Liver (tissue), 9 donors: ENCODE measurements around the gene FRAS1. TPM values are rescaled to one million over a fixed set of nuclear protein-coding genes. Genes with fewer than 3 reads are reported as not detected.

ENCODE experiments used
- DNase-seq: peaks from one replicate; pipeline ENCODE4 v3.0.0-alpha.2; 2017; ENCODE audit warnings: low spot score
- H3K27ac ChIP-seq, 2 donors: one replicate each; pipeline ENCODE4 v1.7.0; 2013; ENCODE audit warnings: inconsistent platforms in 2 of 2, low read length in 2 of 2, control low read depth in 1 of 2, low read depth in 1 of 2, mild to moderate bottlenecking in 1 of 2
- H3K27me3 ChIP-seq, 4 donors: one replicate each; pipeline versions ENCODE4 v1.6.1 to v1.7.0; 2013; ENCODE audit warnings: low read length in 3 of 4, inconsistent platforms in 1 of 4, mild to moderate bottlenecking in 1 of 4, moderate library complexity in 1 of 4; ENCODE audit not compliant: control insufficient read depth in 4 of 4, insufficient read depth in 4 of 4
- H3K36me3 ChIP-seq, 4 donors: one replicate each; pipeline versions ENCODE4 v1.6.1 to v1.7.0; 2013; ENCODE audit warnings: low read length in 3 of 4, mild to moderate bottlenecking in 3 of 4, low read depth in 1 of 4, moderate library complexity in 1 of 4; ENCODE audit not compliant: control insufficient read depth in 4 of 4, insufficient read depth in 3 of 4
- H3K4me1 ChIP-seq, 4 donors: one replicate each; pipeline versions ENCODE4 v1.6.1 to v1.7.0; 2013; ENCODE audit warnings: low read length in 3 of 4, mild to moderate bottlenecking in 3 of 4, moderate library complexity in 1 of 4; ENCODE audit not compliant: control insufficient read depth in 4 of 4, insufficient read depth in 4 of 4
- H3K4me3 ChIP-seq, 3 donors: one replicate each; pipeline versions ENCODE4 v1.6.1 to v1.7.0; 2013; ENCODE audit warnings: low read length in 3 of 3, control low read depth in 1 of 3, low read depth in 1 of 3, mild to moderate bottlenecking in 1 of 3
- H3K9ac ChIP-seq, 2 donors: one replicate each; pipeline ENCODE4 v1.7.0; 2013; ENCODE audit warnings: low read length in 2 of 2, mild to moderate bottlenecking in 2 of 2, moderate library complexity in 2 of 2, control low read depth in 1 of 2, low read depth in 1 of 2
- H3K9me3 ChIP-seq, 4 donors: one replicate each; pipeline versions ENCODE4 v1.6.1 to v1.7.0; 2013; ENCODE audit warnings: low read length in 3 of 4; ENCODE audit not compliant: control insufficient read depth in 4 of 4
- CTCF ChIP-seq: fragments of 150-350 bp; IDR thresholded peaks from 2 replicates; pipeline ENCODE4 v1.5.1; 2017; ENCODE audit warnings: improper control_type of control experiment, low read depth, low read length; ENCODE audit not compliant: missing input control
- EGR1 ChIP-seq, 2 donors: IDR thresholded peaks; 2 replicates each; pipeline ENCODE4 v1.6.1; 2016 to 2018; ENCODE audit warnings: antibody characterized with exemption in 2 of 2, low read depth in 2 of 2
- FOXA1 ChIP-seq: IDR thresholded peaks from 2 replicates; pipeline ENCODE4 v1.6.1; 2016; ENCODE audit warnings: antibody characterized with exemption
- FOXA2 ChIP-seq: IDR thresholded peaks from 2 replicates; pipeline ENCODE4 v1.6.1; 2016; ENCODE audit warnings: antibody characterized with exemption
- GABPA ChIP-seq, 2 donors: IDR thresholded peaks in 1 of 2; conservative IDR thresholded peaks in 1 of 2; 2 replicates each; pipeline ENCODE4 v1.6.1; 2016; ENCODE audit warnings: antibody characterized with exemption in 2 of 2, mild to moderate bottlenecking in 1 of 2, moderate library complexity in 1 of 2
- HNF4A ChIP-seq, 2 donors: conservative IDR thresholded peaks; 2 replicates each; pipeline ENCODE4 v1.6.1; 2016; ENCODE audit warnings: antibody characterized with exemption in 2 of 2, mild to moderate bottlenecking in 2 of 2
- HNF4G ChIP-seq: IDR thresholded peaks from 2 replicates; pipeline ENCODE4 v1.6.1; 2016; ENCODE audit warnings: antibody characterized with exemption
- JUND ChIP-seq, 2 donors: IDR thresholded peaks; 2 replicates each; pipeline ENCODE4 v1.6.1; 2016; ENCODE audit warnings: antibody characterized with exemption in 2 of 2
- MAX ChIP-seq: IDR thresholded peaks from 2 replicates; pipeline ENCODE4 v1.6.1; 2016; ENCODE audit warnings: antibody characterized with exemption
- NR2F2 ChIP-seq: IDR thresholded peaks from 2 replicates; pipeline ENCODE4 v1.6.1; 2016; ENCODE audit warnings: antibody characterized with exemption
- RXRA ChIP-seq, 2 donors: IDR thresholded peaks; 2 replicates each; pipeline ENCODE4 v1.6.1; 2017 to 2018; ENCODE audit warnings: antibody characterized with exemption in 2 of 2, mild to moderate bottlenecking in 1 of 2
- TAF1 ChIP-seq: conservative IDR thresholded peaks from 2 replicates; pipeline ENCODE4 v1.6.1; 2016; ENCODE audit warnings: antibody characterized with exemption, mild to moderate bottlenecking
- YY1 ChIP-seq: IDR thresholded peaks from 2 replicates; pipeline ENCODE4 v1.6.1; 2016; ENCODE audit warnings: antibody characterized with exemption, mild to moderate bottlenecking
- WGBS: extraction: QIAGEN DNeasy Blood & Tissue Kit; methylation state at CpG from one replicate; pipeline ENCODE4 v1.1.7; 2013; 5-methylcytosine and 5-hydroxymethylcytosine counted together
- polyA plus RNA-seq, 2 donors: library from polyadenylated mRNA; stranded (reverse) in 1 of 2; unstranded in 1 of 2; fragments of 200-250 nt in 1 of 2; fragments of >200 nt in 1 of 2; fragmentation: Nextera tagmentation in 1 of 2; extraction: Ambion mirVana in 1 of 2; gene quantifications; one replicate each; pipeline versions ENCODE4 v1.2.1 to v1.2.3, GENCODE V29; 2013 to 2015
- total RNA-seq, 2 donors: library from RNA; depleted of rRNA; stranded (reverse); fragments of >200 nt; gene quantifications; one replicate each; pipeline ENCODE4 v1.2.3, GENCODE V29; 2014
- TF ChIP-seq, protein P1 (sequence below): IDR thresholded peaks from 2 replicates; pipeline ENCODE4 v1.6.1; 2016; ENCODE audit warnings: antibody characterized with exemption, mild to moderate bottlenecking
- TF ChIP-seq, protein P2 (sequence below): IDR thresholded peaks from 2 replicates; pipeline ENCODE4 v1.6.1; 2016; ENCODE audit warnings: antibody characterized with exemption
- TF ChIP-seq, protein P3 (sequence below): IDR thresholded peaks from 2 replicates; pipeline ENCODE4 v1.6.1; 2016; ENCODE audit warnings: antibody characterized with exemption
- donor health status: healthy.
- donor health status: healthy.
- donor health status: healthy.
- donor health status: healthy.
- donor health status: healthy.

FRAS1 gene
- total and polyA plus RNA-seq, 4 donors = 0.08 to 6.0 (median 1.1) TPM

- peaks cover 9 to 32% (median 27%) of the 10 kb centered on the region in 4 donors for H3K4me1 ChIP-seq
- no peaks in the 10 kb centered on the region for H3K9me3 ChIP-seq
- WGBS = 1% methylated on average over 56 of the region's 56 CpGs
- H3K4me3 ChIP-seq = peak overlapping the region; percentile 38 to 54 (median 41)
- H3K27me3 ChIP-seq = peaks cover 3 to 6% (median 4%) of the 10 kb centered on the region in 4 donors
- H3K9ac ChIP-seq = peak overlapping the region in 1 of 2 donors; percentile 58
- peak overlapping the region in 1 of 2 donors; percentile 42 for H3K27ac ChIP-seq
- H3K36me3 ChIP-seq = no peaks in the 10 kb centered on the region
- TF ChIP-seq YY1 (peak; percentile 3), FOXA1 (no peak), HNF4A (conservative IDR thresholded peaks at IDR 0.05) (peak; percentile 9 to 16)
- TF ChIP-seq, protein P1, sequence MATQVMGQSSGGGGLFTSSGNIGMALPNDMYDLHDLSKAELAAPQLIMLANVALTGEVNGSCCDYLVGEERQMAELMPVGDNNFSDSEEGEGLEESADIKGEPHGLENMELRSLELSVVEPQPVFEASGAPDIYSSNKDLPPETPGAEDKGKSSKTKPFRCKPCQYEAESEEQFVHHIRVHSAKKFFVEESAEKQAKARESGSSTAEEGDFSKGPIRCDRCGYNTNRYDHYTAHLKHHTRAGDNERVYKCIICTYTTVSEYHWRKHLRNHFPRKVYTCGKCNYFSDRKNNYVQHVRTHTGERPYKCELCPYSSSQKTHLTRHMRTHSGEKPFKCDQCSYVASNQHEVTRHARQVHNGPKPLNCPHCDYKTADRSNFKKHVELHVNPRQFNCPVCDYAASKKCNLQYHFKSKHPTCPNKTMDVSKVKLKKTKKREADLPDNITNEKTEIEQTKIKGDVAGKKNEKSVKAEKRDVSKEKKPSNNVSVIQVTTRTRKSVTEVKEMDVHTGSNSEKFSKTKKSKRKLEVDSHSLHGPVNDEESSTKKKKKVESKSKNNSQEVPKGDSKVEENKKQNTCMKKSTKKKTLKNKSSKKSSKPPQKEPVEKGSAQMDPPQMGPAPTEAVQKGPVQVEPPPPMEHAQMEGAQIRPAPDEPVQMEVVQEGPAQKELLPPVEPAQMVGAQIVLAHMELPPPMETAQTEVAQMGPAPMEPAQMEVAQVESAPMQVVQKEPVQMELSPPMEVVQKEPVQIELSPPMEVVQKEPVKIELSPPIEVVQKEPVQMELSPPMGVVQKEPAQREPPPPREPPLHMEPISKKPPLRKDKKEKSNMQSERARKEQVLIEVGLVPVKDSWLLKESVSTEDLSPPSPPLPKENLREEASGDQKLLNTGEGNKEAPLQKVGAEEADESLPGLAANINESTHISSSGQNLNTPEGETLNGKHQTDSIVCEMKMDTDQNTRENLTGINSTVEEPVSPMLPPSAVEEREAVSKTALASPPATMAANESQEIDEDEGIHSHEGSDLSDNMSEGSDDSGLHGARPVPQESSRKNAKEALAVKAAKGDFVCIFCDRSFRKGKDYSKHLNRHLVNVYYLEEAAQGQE = no peak
- DNase-seq = peak; percentile 53
These were observed 752 bp downstream of the FRAS1 start for GRCh38 chr4:78057600-78058550.

DNA sequence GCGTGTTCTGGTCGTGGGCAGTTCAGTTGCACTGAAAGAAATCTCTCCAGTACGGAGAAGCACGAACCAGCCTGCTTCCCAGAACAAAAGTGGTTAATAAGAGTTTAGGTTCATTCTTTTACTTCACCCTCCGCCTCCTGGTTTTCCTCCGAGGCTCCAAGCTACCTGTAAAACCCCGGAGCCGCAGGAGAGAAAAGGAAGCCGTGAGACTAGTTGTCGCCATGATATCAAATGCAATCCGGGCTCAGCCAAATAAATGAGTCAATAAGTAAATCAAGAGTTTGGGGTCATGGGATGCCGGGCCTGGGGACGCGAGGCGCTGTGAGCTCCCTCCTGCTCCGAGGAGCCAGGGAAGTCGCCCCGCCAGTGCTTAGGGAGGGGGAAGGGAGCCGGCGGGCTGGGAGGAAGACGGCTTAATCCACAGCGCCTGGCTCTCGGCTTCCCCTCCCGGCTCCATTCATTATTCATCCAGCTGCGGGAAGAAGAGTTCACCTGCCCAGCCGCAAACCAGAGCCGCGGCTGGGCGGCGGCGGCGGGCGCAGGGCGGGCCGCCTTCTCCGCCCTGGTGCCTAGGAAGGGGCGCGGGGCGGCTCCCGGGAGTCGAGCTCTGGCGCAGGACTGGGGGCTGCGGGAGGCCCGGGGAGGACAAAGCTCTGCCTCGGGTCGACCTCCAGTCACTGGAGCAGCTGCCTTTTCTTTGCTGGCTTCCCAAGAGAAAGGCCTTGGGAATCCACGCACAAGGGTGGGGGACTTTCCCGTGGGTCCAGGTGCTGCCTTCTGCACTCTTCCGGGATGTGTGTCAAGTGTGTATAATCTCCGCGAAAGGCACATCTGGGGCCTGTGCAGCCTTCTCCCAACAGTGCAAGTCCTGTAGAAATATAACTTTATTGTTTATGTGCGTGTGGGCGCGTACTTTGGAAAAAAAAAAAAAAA, 1.7 kb downstream of the FRAS1 start:
- Histone ChIP-seq H3K27me3 (peaks cover 2 to 6% (median 4%) of the 10 kb centered on the region in 4 donors), H3K9me3 (no peaks in the 10 kb centered on the region), H3K4me1 (peaks cover 9 to 32% (median 27%) of the 10 kb centered on the region in 4 donors), H3K9ac (peak overlapping the region in 1 of 2 donors; percentile 58), H3K36me3 (no peaks in the 10 kb centered on the region), H3K27ac (peak overlapping the region in 1 of 2 donors; percentile 18), H3K4me3 (peak overlapping the region; percentile 35 to 54 (median 38))
- DNase-seq = no peak
- TF ChIP-seq FOXA2 (no peak), JUND (IDR thresholded peaks at IDR 0.05) (no peak), NR2F2 (no peak), FOXA1 (no peak), EGR1 (IDR thresholded peaks at IDR 0.05; ENCODE audit: low read depth in 2 of 2) (no peak), HNF4A (conservative IDR thresholded peaks at IDR 0.05) (no peak), MAX (no peak), HNF4G (no peak), CTCF (no peak), RXRA (IDR thresholded peaks at IDR 0.05) (no peak), GABPA (IDR thresholded peaks at IDR 0.05 in 1 of 2, conservative IDR thresholded peaks at IDR 0.05 in 1 of 2) (no peak), TAF1 (no peak), YY1 (no peak)
- TF ChIP-seq, protein P2, sequence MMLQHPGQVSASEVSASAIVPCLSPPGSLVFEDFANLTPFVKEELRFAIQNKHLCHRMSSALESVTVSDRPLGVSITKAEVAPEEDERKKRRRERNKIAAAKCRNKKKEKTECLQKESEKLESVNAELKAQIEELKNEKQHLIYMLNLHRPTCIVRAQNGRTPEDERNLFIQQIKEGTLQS = no peak
- TF ChIP-seq, protein P3, sequence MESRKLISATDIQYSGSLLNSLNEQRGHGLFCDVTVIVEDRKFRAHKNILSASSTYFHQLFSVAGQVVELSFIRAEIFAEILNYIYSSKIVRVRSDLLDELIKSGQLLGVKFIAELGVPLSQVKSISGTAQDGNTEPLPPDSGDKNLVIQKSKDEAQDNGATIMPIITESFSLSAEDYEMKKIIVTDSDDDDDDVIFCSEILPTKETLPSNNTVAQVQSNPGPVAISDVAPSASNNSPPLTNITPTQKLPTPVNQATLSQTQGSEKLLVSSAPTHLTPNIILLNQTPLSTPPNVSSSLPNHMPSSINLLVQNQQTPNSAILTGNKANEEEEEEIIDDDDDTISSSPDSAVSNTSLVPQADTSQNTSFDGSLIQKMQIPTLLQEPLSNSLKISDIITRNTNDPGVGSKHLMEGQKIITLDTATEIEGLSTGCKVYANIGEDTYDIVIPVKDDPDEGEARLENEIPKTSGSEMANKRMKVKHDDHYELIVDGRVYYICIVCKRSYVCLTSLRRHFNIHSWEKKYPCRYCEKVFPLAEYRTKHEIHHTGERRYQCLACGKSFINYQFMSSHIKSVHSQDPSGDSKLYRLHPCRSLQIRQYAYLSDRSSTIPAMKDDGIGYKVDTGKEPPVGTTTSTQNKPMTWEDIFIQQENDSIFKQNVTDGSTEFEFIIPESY = no peak
- TF ChIP-seq, protein P1 = no peak
- 3% methylated on average over 54 of the region's 54 CpGs for WGBS
